ENCODE data around the gene POLR2J3.
"Not testable (repeated sequence)": the region's sequence is repeated elsewhere in the genome, so short reads cannot be mapped to it uniquely, and the experiment has no call there.

Gene POLR2J3

DNA sequence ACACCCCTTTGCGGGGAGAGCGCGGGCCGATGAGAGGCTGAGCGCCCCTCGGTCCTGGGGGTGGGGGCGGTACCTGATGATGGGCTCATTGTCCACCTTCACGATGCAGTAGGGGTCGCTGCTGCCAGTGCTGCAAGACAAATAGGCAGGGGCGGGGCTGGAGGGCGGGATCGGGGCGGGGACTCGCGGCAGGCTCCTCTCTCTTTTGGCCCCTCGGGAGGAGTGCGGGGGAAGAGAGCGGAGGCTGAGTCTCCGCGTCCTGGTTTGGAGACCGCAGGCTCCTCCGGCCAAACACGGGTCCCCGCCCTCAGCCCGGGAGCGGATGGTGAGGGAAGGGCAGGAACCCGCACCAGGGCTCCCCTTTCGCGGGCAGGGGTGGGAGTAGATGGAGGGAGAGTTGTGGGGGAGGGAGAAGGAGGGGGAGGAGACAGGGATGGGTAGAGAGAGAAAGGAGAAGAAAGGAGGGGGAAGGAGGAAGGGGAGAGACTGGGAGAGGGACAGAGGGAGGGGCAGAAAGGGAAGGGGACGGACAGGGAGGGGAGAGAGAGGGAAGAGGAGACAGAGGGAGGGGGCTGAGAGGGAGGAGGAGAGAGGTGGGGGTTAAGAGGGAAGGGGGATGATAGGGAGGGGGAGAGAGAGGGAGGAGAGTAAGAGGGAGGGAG lies 38.8 kb upstream of the POLR2J3 start:
- not testable (repeated sequence) for H3K27ac ChIP-seq (ENCODE audit: low read length); H2AFZ ChIP-seq (ENCODE audit: low read depth, low read length); H3K9me3 ChIP-seq (ENCODE audit: insufficient read depth, low read length); H3K4me2 ChIP-seq (ENCODE audit: low read length); H3K27me3 ChIP-seq (ENCODE audit: low read depth, low read length); H4K20me1 ChIP-seq (ENCODE audit: insufficient read depth, low read length); H3K4me3 ChIP-seq (ENCODE audit: low read length); H3K36me3 ChIP-seq (replicated peaks; ENCODE audit: low read depth, low read length); H3K4me1 ChIP-seq (ENCODE audit: low read length); H3K9ac ChIP-seq (ENCODE audit: low read length); H3K79me2 ChIP-seq (ENCODE audit: low read length)

DNA sequence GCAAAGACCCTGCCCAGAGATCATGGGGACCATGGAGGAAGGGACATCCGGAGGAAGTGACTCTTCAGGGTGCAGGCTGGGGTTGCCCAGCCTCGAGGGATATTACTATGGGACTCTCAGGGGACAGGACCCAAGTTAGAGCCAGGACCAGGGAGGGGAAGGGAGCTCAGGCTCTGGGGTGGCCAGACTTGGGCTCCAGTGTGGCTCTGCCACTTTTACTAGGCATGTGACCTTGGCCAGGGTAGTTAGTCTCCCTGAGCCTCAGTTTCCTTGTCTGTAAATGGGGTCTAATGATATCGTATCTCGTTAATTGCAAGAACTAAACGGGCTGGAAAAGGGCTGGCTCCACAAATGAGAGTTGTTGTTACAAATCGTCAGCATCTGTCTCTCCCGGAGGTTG lies 38.1 kb upstream of the POLR2J3 start:
- not testable (repeated sequence) for H2AFZ ChIP-seq (ENCODE audit: low read depth, low read length); H3K9me3 ChIP-seq (ENCODE audit: insufficient read depth, low read length); H3K27ac ChIP-seq (ENCODE audit: low read length); H3K9ac ChIP-seq (ENCODE audit: low read length); H3K36me3 ChIP-seq (replicated peaks; ENCODE audit: low read depth, low read length); H4K20me1 ChIP-seq (ENCODE audit: insufficient read depth, low read length); H3K79me2 ChIP-seq (ENCODE audit: low read length); H3K4me1 ChIP-seq (ENCODE audit: low read length); H3K4me2 ChIP-seq (ENCODE audit: low read length); H3K27me3 ChIP-seq (ENCODE audit: low read depth, low read length); H3K4me3 ChIP-seq (ENCODE audit: low read length)

DNA sequence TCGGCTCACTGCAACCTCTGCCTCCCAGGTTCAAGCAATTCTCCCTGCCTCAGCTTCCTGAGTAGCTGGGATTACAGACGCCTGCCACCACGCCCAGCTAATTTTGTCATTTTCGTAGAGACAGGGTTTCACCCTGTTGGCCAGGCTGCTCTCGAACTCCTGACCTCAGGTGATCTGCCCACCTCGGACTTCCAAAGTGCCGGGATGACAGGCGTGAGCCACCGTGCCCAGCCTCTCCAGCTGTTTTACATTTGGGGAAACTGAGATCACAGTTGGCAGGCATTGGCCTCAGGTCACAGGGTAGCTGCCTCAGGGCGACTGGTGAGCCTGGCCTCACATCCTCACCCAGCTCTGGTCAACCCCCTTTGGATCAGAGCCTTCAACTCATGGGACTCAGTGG lies 37.4 kb upstream of the POLR2J3 start:
- H3K9me3 ChIP-seq (ENCODE audit: insufficient read depth, low read length): not testable (repeated sequence)

DNA sequence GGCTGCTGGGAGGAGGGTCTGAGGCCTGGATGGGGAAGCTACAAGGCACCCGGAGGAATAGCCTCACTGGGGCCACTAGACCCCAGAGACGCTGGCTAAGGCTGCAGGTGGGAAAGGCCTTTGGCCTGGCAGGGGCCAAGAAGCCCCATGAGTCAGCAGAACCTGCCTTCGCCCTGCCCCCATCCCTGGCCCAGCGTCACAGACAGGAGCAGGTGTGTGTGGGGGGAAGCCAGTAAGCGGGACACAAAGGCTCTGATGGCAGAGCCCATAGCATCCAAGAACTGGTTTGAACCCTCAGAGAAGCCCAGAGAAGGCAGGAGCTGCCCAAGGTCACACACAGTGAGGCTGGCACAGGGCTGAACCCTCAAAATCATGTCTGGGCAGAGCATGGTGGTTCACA lies 34.5 kb upstream of the POLR2J3 start:
- H3K27me3 ChIP-seq (ENCODE audit: low read depth, low read length); H3K36me3 ChIP-seq (replicated peaks; ENCODE audit: low read depth, low read length); H3K9ac ChIP-seq (ENCODE audit: low read length); H3K4me1 ChIP-seq (ENCODE audit: low read length); H3K27ac ChIP-seq (ENCODE audit: low read length); H3K4me2 ChIP-seq (ENCODE audit: low read length); H2AFZ ChIP-seq (ENCODE audit: low read depth, low read length); H4K20me1 ChIP-seq (ENCODE audit: insufficient read depth, low read length); H3K79me2 ChIP-seq (ENCODE audit: low read length); H3K4me3 ChIP-seq (ENCODE audit: low read length); H3K9me3 ChIP-seq (ENCODE audit: insufficient read depth, low read length): not testable (repeated sequence)

More for the DNA sequence above, 37.4 kb upstream of the POLR2J3 start:
- H3K4me1 ChIP-seq (ENCODE audit: low read length); H3K27ac ChIP-seq (ENCODE audit: low read length); H3K79me2 ChIP-seq (ENCODE audit: low read length); H3K4me2 ChIP-seq (ENCODE audit: low read length); H3K9ac ChIP-seq (ENCODE audit: low read length); H3K27me3 ChIP-seq (ENCODE audit: low read depth, low read length); H4K20me1 ChIP-seq (ENCODE audit: insufficient read depth, low read length); H3K36me3 ChIP-seq (replicated peaks; ENCODE audit: low read depth, low read length); H3K4me3 ChIP-seq (ENCODE audit: low read length); H2AFZ ChIP-seq (ENCODE audit: low read depth, low read length): not testable (repeated sequence)

DNA sequence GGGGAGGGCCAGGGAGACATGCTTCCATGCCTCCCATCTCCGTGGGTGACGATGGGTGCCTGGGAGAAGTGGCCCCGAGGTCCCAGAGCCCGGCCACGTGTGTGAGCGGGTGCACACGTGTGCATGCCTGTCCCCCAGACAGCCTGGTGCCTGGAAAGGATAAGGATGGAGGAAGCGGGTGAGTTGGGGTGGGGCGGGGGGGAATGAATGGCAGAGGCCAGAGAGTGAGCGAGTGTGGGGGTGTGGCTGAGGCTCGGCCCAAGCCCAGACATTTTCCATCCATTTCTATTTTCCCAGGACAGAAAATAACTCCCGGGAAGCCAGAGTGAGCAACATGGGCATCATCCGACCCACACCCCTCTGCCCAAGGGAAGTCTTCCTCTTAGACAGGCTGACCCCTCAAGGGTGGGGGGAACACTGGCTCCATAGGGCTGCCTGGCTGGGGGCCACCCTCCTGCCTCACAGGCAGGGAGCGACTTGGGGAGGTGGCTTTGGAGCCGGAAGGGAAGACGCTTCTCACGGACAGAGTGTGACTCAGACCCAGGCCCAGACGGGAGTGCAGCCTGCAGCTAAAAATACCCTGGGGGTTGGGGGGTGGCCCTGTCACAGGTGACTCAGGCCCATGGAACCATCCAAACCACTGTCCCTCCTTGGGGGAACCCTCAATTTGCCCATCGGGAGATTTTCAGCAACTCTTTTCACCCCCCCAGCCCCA lies 32.2 kb upstream of the POLR2J3 start:
- not testable (repeated sequence) for H3K27ac ChIP-seq (ENCODE audit: low read length); H3K9me3 ChIP-seq (ENCODE audit: insufficient read depth, low read length); H3K27me3 ChIP-seq (ENCODE audit: low read depth, low read length); H3K4me2 ChIP-seq (ENCODE audit: low read length); H3K9ac ChIP-seq (ENCODE audit: low read length); H3K4me3 ChIP-seq (ENCODE audit: low read length); H3K36me3 ChIP-seq (replicated peaks; ENCODE audit: low read depth, low read length); H2AFZ ChIP-seq (ENCODE audit: low read depth, low read length); H4K20me1 ChIP-seq (ENCODE audit: insufficient read depth, low read length); H3K4me1 ChIP-seq (ENCODE audit: low read length); H3K79me2 ChIP-seq (ENCODE audit: low read length)

DNA sequence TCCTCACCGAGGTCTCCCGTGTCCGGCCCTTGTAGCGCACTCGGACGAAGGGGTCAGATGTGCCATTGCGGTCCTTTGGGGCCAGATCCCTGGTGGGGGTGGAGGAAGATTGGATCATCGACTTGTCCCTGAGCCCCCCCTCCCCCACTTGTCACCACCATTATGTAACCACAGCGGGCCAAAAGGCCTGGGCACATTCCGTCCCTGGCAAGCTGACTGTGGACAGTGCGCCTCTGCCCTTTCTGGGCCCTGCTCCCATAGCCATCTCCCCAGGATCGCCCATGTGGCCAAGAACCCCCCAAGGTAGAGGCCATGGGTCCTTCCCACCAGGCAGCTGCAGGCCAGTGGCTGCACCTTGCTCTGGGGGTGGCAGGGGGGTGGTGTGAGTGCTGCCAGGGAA lies 29.9 kb upstream of the POLR2J3 start:
- not testable (repeated sequence) for H3K27me3 ChIP-seq (ENCODE audit: low read depth, low read length); H3K4me3 ChIP-seq (ENCODE audit: low read length); H3K9me3 ChIP-seq (ENCODE audit: insufficient read depth, low read length); H3K4me2 ChIP-seq (ENCODE audit: low read length); H3K4me1 ChIP-seq (ENCODE audit: low read length); H4K20me1 ChIP-seq (ENCODE audit: insufficient read depth, low read length); H3K9ac ChIP-seq (ENCODE audit: low read length); H3K79me2 ChIP-seq (ENCODE audit: low read length); H2AFZ ChIP-seq (ENCODE audit: low read depth, low read length); H3K36me3 ChIP-seq (replicated peaks; ENCODE audit: low read depth, low read length); H3K27ac ChIP-seq (ENCODE audit: low read length)

DNA sequence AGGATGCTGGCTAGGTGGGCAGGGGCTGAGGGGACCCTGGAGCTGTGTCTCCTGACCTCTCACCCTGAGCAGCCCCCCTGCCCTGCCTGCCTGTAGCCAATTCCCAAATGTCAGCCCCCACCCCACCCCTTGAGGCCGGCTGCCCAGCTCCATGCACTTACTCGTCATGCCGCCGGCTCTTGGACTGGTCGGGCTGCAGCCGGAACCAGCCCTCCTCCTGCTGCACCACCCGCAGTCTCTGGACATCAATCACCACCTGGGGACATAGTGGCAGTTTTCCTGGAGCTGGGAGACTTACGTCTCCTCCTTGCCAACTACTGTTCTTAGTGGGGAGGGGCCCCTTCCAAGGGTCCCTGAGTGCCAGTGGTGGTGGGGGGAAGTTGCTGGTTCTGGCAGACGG lies 27.3 kb upstream of the POLR2J3 start:
- H4K20me1 ChIP-seq (ENCODE audit: insufficient read depth, low read length); H3K9me3 ChIP-seq (ENCODE audit: insufficient read depth, low read length); H3K4me2 ChIP-seq (ENCODE audit: low read length); H3K36me3 ChIP-seq (replicated peaks; ENCODE audit: low read depth, low read length); H3K4me3 ChIP-seq (ENCODE audit: low read length); H3K9ac ChIP-seq (ENCODE audit: low read length); H3K27me3 ChIP-seq (ENCODE audit: low read depth, low read length); H3K27ac ChIP-seq (ENCODE audit: low read length); H3K4me1 ChIP-seq (ENCODE audit: low read length); H3K79me2 ChIP-seq (ENCODE audit: low read length); H2AFZ ChIP-seq (ENCODE audit: low read depth, low read length): not testable (repeated sequence)

DNA sequence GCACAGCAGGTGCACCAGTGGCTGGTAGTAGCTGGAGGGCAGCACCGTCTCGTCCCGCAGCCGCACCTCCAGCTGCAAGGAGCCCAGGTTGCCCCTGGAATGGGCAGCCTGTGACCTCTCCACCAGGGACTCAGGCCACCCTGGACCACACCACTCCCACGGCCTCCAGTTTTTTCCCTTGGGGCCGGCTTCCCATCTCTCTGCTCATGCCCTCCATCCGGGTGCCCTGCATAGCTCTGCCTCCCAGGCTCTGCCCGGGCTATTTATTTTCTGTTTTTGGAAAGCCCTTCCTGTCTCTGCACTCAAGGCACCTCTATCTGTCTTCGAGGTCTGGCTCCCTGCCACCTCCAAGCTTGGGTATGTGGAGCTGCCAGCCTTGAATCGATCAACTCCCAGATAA lies 23.7 kb upstream of the POLR2J3 start:
- not testable (repeated sequence) for H4K20me1 ChIP-seq (ENCODE audit: insufficient read depth, low read length); H3K36me3 ChIP-seq (replicated peaks; ENCODE audit: low read depth, low read length); H3K9me3 ChIP-seq (ENCODE audit: insufficient read depth, low read length)

DNA sequence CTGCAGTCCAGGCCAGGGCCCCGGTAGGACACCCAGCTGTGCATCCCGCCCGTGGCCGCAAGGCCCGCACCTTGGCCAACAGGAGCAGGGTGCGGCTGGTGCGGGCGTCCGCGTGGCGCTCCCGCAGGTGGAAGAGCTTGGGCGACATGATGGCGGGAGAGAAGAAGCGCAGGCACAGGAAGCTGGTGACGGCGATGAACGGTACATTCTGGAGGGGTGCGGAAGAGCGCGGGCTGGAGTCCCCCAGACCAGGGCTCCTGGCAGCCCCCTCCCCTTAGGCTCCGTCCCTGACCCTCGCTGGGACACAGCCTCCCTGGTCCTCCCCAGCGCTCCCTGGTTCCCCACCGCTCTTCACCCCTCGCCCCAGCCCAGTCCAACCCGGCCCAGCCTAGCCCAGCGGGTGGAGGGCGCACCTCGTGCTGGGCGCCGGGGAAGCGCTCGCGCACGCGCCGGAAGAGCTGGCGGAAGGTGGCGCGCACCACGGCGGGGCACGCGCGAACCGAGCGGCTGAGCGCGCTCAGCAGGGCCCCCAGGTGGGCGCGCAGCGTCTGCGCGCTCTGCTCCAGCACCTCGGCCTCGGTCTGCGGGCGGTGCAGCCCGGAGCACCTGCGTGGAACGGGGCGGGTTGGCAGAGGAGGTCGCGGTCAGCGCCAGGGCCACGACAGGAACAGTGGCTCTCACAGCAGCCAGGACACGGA lies 21.4 kb upstream of the POLR2J3 start:
- H3K4me1 ChIP-seq (ENCODE audit: low read length); H3K27me3 ChIP-seq (ENCODE audit: low read depth, low read length); H3K27ac ChIP-seq (ENCODE audit: low read length); H3K9ac ChIP-seq (ENCODE audit: low read length); H4K20me1 ChIP-seq (ENCODE audit: insufficient read depth, low read length); H3K79me2 ChIP-seq (ENCODE audit: low read length); H3K9me3 ChIP-seq (ENCODE audit: insufficient read depth, low read length); H3K4me2 ChIP-seq (ENCODE audit: low read length); H3K36me3 ChIP-seq (replicated peaks; ENCODE audit: low read depth, low read length); H3K4me3 ChIP-seq (ENCODE audit: low read length); H2AFZ ChIP-seq (ENCODE audit: low read depth, low read length): not testable (repeated sequence)

More for the DNA sequence above, 23.7 kb upstream of the POLR2J3 start:
- not testable (repeated sequence) for H3K27ac ChIP-seq (ENCODE audit: low read length); H3K79me2 ChIP-seq (ENCODE audit: low read length); H3K4me1 ChIP-seq (ENCODE audit: low read length); H3K9ac ChIP-seq (ENCODE audit: low read length); H3K4me3 ChIP-seq (ENCODE audit: low read length); H2AFZ ChIP-seq (ENCODE audit: low read depth, low read length); H3K27me3 ChIP-seq (ENCODE audit: low read depth, low read length); H3K4me2 ChIP-seq (ENCODE audit: low read length)
